ENCODE results near the gene HIGD2A.

DNA sequence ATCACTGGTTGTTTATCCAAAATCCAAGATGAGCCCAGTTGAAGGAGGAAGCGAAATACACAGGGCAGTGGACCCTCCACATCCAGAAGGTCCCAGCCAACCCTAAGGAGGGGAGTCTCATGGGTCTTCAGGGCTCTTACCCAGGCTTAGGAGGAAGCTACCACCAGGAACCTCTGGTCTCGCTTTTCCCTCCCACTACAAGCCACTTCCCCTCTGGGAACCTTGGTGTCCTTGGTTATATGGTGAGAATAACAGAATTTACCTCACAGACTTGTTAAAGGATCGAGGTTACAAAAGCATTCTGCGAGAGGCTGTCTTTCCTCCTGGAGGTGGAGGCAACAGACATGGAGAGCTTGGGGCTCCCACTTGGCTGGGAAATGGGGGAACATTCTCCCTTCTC lies 3.4 kb downstream of the HIGD2A start:
- TF ChIP-seq, protein P1, sequence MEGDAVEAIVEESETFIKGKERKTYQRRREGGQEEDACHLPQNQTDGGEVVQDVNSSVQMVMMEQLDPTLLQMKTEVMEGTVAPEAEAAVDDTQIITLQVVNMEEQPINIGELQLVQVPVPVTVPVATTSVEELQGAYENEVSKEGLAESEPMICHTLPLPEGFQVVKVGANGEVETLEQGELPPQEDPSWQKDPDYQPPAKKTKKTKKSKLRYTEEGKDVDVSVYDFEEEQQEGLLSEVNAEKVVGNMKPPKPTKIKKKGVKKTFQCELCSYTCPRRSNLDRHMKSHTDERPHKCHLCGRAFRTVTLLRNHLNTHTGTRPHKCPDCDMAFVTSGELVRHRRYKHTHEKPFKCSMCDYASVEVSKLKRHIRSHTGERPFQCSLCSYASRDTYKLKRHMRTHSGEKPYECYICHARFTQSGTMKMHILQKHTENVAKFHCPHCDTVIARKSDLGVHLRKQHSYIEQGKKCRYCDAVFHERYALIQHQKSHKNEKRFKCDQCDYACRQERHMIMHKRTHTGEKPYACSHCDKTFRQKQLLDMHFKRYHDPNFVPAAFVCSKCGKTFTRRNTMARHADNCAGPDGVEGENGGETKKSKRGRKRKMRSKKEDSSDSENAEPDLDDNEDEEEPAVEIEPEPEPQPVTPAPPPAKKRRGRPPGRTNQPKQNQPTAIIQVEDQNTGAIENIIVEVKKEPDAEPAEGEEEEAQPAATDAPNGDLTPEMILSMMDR (IDR thresholded peaks at IDR 0.05): no peak
- TF ChIP-seq POLR2A (IDR thresholded peaks at IDR 0.05) (no peak), POLR2AphosphoS5 (IDR thresholded peaks at IDR 0.05) (no peak)
